T-helper 17 cell (primary cell): ENCODE results near the gene BBX. TPM values are rescaled to one million over a fixed set of nuclear protein-coding genes. Genes with fewer than 3 reads are reported as not detected.
"Not testable (repeated sequence)": the region's sequence is repeated elsewhere in the genome, so short reads cannot be mapped to it uniquely, and the experiment has no call there.

Experiments
- ATAC-seq: fragments of 150-1000 bp; cut with Tn5 transposase; 2 replicates; pipeline ENCODE4 v1.10.0; 2021; ENCODE audit warnings: mild to moderate bottlenecking, moderate library complexity
- DNase-seq, 3 donors: peaks; one replicate each; pipeline versions ENCODE4 v3.0.0 to v3.0.0-alpha.2; 2020 to 2021
- H3K9me3 ChIP-seq: one replicate; pipeline ENCODE4 v1.7.0; 2013; ENCODE audit warnings: low read length, mild to moderate bottlenecking; ENCODE audit not compliant: control insufficient read depth, poor library complexity, severe bottlenecking
- H3K27ac Mint-ChIP-seq: one replicate; pipeline ENCODE4 v1.8.0; 2022; ENCODE audit warnings: mild to moderate bottlenecking, moderate library complexity, mixed read lengths
- H3K27me3 Mint-ChIP-seq: one replicate; pipeline ENCODE4 v1.8.0; 2022; ENCODE audit warnings: mixed read lengths
- H3K36me3 Mint-ChIP-seq: one replicate; pipeline ENCODE4 v1.8.0; 2022; ENCODE audit warnings: low read depth, mixed read lengths
- H3K4me1 Mint-ChIP-seq: one replicate; pipeline ENCODE4 v1.8.0; 2022; ENCODE audit warnings: mild to moderate bottlenecking, mixed read lengths
- H3K4me3 Mint-ChIP-seq: one replicate; pipeline ENCODE4 v1.8.0; 2022; ENCODE audit warnings: mild to moderate bottlenecking, moderate library complexity, mixed read lengths
- total RNA-seq, 4 donors: library from RNA in 2 of 4; stranded (reverse) in 2 of 4; gene quantifications; one replicate each; pipeline ENCODE4 v1.2.3 and lab custom pipeline; 2022 to 2026

Gene BBX
- total RNA-seq, 2 donors from 2014 or later, result 76.3 to 86.5 TPM

DNA sequence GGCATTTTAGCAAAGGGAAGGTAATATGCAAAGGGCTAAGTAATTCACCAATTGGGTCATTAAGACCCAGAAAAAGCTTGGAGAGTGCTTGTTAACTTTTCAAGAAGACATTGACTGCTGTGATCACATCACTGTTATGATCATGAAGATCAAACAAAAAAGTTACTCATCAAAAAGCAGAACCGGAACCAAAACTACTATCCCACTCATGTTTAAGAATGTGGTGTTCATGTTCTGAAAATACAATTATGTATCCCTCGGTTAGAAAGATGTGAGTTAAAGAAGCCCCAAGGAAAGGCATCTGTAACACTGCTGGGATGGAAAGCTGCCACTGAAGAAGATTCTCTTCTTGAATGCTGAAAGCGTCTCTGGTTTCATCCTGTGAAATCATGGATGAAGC lies 32.6 kb downstream of the BBX start:
- Mint-ChIP-seq H3K27ac (no peak overlapping the region), H3K36me3 (no peaks in the 10 kb centered on the region), H3K27me3 (no peaks in the 10 kb centered on the region), H3K4me1 (peaks cover 42% of the 10 kb centered on the region), H3K4me3 (no peak overlapping the region)
- ATAC-seq, result no peak
- H3K9me3 ChIP-seq, result no peaks in the 10 kb centered on the region
- DNase-seq, result no peak

DNA sequence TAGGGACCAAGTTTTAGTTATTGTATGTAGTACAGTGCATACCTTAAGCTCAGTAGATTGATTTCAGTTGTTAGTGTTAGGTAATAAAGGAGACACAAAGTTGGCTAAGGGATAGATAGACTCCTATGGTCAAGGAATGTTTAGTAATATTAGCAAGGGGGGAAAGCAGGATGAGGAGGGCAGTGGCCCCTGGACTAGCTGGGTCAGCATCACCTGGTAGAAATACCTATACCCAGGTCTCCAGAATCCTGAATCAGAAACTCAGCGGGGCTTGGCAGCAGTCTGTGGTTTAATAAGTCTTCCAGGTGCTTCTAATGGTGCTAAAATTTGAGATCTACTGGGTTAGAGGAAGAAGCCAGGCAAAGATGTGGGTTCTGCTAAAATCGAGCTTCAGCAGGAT lies 35.0 kb downstream of the BBX start:
- Mint-ChIP-seq H3K4me1 (peaks cover 47% of the 10 kb centered on the region), H3K36me3 (no peaks in the 10 kb centered on the region), H3K27me3 (no peaks in the 10 kb centered on the region), H3K4me3 (no peak overlapping the region), H3K27ac (peak overlapping the region; percentile 39)
- ATAC-seq (no peak), DNase-seq (no peak)
- no peaks in the 10 kb centered on the region for H3K9me3 ChIP-seq

DNA sequence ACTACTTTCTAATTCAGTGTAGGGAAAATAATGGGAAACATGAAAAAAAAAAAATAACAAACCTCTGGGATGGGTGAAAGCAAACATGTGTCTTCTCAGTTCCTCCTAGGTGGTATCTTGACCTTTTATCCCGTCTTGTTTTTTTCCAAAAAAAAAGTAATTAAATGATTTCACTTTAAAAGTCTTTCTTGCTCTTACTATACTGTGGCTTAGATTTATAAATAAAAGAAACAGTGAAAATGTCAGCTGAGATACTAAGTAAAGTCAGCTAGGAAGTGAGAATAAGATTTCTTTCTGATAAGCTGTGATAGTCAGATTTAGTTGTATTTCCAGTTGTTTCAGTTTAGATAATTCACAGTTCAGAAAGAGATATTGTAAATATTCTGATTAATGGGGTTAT lies 37.4 kb downstream of the BBX start:
- ATAC-seq (no peak), DNase-seq (no peak)
- H3K27ac Mint-ChIP-seq, result no peak overlapping the region
- H3K9me3 ChIP-seq, result no peaks in the 10 kb centered on the region
- H3K27me3 Mint-ChIP-seq, result no peaks in the 10 kb centered on the region
- H3K4me1 Mint-ChIP-seq, result peaks cover 36% of the 10 kb centered on the region
- H3K36me3 Mint-ChIP-seq, result no peaks in the 10 kb centered on the region
- no peak overlapping the region for H3K4me3 Mint-ChIP-seq

DNA sequence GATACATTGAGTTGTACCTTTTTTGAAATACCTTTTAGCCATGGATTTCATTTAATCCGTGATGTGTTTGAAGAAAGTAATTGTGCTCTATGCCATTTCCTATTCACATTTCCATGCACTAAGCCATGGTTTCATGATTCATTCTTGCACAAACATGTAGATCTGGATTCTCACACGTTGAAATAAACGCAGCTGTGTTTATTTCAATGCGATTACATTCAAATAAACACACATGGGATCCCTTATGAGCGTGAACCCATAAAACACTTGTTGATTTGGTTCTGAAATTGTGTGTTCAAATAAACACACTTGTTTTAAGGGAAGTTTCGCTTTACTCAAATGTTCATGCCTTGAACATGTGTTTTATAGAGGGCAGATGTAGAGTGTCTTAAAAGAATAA lies 39.2 kb downstream of the BBX start:
- ATAC-seq (no peak), DNase-seq (no peak)
- Mint-ChIP-seq H3K4me3 (no peak overlapping the region), H3K4me1 (peaks cover 36% of the 10 kb centered on the region), H3K36me3 (no peaks in the 10 kb centered on the region), H3K27ac (no peak overlapping the region), H3K27me3 (no peaks in the 10 kb centered on the region)
- no peaks in the 10 kb centered on the region for H3K9me3 ChIP-seq

DNA sequence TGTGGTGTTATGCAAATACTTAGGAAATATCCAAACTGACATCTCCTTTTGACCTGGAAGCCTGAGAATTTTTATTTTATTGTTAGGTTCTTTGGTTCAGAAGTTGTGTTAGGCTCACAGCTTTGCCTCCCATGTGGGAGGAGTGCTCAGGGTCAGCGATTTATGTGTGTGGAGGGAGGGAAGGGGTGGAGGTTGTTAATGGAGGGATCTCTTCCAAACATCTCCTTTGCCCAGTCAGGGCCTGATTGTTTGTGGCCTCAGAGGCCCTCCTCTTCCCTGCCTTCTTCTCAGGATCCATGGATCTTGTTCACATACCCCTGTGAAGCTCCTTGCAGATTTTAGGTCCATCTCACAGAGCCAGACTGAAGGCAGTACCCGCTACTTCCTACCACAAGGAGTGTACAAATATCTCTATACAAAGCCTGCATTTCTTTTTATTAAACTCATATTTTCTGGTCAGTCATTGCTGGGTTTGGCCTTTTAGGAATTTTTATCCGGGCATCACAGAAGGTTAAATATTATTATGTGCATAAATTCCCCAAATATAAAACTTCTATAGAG lies 40.3 kb downstream of the BBX start:
- Mint-ChIP-seq H3K27me3 (no peaks in the 10 kb centered on the region), H3K36me3 (no peaks in the 10 kb centered on the region), H3K4me1 (peaks cover 31% of the 10 kb centered on the region), H3K4me3 (no peak overlapping the region), H3K27ac (no peak overlapping the region)
- DNase-seq (no peak), ATAC-seq (no peak)
- no peaks in the 10 kb centered on the region for H3K9me3 ChIP-seq

DNA sequence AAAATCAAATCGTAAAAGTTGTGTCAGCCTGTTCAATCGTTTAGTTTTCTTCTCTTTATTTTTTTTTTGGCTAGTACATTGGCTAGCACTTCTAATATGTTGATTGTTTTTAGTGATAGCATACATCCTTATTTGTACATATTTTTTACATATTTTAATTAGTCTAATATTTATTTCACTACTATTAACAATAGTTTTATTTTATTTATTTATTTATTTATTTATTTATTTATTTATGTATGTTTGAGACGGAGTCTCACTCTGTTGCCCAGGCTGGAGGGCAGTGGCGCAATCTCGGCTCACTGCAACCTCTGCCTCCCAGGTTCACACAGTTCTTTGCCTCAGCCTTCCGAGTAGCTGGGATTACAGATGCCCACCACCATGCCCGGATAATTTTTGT lies 42.5 kb downstream of the BBX start:
- peaks cover 25% of the 10 kb centered on the region for H3K4me1 Mint-ChIP-seq
- not testable (repeated sequence) for H3K27ac Mint-ChIP-seq, H3K27me3 Mint-ChIP-seq, H3K9me3 ChIP-seq, ATAC-seq, H3K36me3 Mint-ChIP-seq, H3K4me3 Mint-ChIP-seq, DNase-seq

DNA sequence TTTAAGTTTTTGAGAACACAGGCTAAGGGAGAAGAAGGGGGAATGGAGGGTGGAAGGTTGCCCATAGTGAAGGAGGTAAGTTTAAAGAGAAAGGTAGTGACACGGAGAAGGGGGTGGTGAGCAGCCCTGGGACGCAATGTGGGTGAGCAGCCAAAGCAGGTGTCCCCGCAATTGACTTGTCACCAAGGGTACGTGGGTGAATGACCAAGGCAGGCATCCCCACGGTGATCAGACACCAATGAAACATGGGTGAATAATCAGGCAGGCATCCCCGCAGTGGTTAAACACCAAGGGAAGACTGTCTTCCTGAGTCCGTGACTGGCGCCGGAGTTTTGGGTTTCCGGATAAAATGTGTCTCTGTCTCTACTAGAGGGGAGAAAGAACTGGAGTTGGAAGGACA lies 48.3 kb downstream of the BBX start:
- H3K27me3 Mint-ChIP-seq, H3K4me3 Mint-ChIP-seq, ATAC-seq, H3K36me3 Mint-ChIP-seq, DNase-seq, H3K9me3 ChIP-seq: not testable (repeated sequence)
- Mint-ChIP-seq H3K27ac (peak overlapping the region; percentile 88), H3K4me1 (peaks cover 32% of the 10 kb centered on the region)

DNA sequence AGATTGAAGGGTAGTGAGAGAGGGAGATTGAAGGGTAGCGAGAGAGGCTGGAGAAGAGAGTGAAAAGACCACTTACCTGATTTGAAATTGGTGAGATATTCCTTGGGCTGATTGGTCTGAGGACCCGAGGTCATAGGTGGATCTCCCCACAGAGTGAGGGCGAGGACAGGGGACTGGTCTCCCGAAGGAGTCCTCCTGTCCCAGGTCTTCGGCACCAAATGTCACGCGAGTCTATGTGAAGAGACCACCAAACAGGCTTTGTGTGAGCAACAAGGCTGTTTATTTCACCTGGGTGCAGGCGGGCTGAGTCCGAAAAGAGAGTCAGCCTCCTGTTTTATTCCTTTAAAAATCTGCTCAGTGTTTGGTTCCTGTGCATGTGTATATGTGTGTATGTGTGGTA lies 48.7 kb downstream of the BBX start:
- not testable (repeated sequence) for H3K9me3 ChIP-seq, H3K4me3 Mint-ChIP-seq, H3K36me3 Mint-ChIP-seq, ATAC-seq, H3K27ac Mint-ChIP-seq, DNase-seq, H3K27me3 Mint-ChIP-seq
- peaks cover 30% of the 10 kb centered on the region for H3K4me1 Mint-ChIP-seq

DNA sequence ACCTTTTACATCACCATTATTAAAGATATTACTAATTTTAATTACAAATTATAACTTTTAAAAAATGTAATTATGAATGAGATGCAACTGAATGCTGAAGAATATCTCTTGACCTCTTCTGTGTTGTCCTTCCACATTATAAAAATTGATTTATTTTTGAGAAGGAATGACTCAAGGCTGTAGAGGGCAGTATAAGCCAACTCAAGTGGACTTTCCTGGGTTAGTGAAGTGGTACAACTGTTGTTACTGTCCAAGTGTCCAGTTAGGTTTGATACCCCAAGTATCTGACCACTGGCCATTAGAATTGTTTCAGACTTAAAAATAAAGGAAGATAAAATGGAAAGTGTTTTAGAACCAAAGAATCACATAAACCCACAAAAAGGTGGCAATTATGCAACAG lies 51.9 kb downstream of the BBX start:
- ATAC-seq (no peak), DNase-seq (no peak)
- Mint-ChIP-seq H3K4me1 (peaks cover 31% of the 10 kb centered on the region), H3K27me3 (no peaks in the 10 kb centered on the region), H3K27ac (no peak overlapping the region), H3K36me3 (no peaks in the 10 kb centered on the region), H3K4me3 (no peak overlapping the region)
- no peaks in the 10 kb centered on the region for H3K9me3 ChIP-seq

DNA sequence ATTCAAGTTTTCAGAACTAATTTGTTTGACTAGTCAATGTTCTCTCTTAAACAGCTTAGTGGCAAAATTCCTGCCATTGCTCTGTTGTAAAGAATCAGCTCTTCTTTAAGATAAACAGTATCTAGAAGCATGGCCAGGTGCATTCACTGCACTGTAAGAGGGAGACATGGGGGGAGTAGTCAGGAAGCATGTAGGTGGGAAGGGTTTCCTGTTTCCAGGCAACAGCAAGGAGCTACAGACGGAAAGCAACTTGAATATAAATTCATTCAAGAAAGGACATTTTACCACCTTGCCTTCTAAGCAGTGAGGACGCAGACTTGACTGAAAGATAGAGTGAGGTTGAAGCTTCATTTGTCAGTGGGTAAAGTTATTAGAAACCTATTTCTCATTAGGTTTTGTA lies 55.3 kb downstream of the BBX start:
- Mint-ChIP-seq H3K4me3 (no peak overlapping the region), H3K36me3 (no peaks in the 10 kb centered on the region), H3K27me3 (no peaks in the 10 kb centered on the region), H3K4me1 (peaks cover 16% of the 10 kb centered on the region), H3K27ac (peak overlapping the region; percentile 75)
- no peak for ATAC-seq
- no peaks in the 10 kb centered on the region for H3K9me3 ChIP-seq
- DNase-seq, result no peak

DNA sequence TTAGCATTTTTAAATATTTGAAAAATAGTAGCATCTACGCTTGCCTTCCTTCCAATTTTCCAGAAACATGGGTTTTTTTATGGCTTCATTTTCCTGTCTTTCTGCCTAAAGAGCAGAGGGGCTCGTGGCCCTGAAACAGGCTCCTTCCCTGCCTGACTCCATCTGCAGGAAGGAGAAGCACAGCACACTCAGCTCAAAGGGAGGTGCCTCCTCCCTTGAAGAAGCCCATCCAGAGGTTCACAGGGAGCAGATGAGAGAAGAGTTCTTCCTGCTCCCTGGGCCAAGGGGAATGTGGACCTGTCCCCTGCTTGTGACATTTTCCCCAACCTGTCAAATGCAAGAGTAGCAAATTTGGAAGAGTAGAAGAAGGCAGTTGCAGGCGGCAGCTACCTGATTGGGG lies 55.8 kb downstream of the BBX start:
- Mint-ChIP-seq H3K4me3 (no peak overlapping the region), H3K27me3 (no peaks in the 10 kb centered on the region), H3K4me1 (peaks cover 16% of the 10 kb centered on the region), H3K27ac (peak overlapping the region; percentile 75), H3K36me3 (no peaks in the 10 kb centered on the region)
- no peak for DNase-seq
- no peak for ATAC-seq
- no peaks in the 10 kb centered on the region for H3K9me3 ChIP-seq

DNA sequence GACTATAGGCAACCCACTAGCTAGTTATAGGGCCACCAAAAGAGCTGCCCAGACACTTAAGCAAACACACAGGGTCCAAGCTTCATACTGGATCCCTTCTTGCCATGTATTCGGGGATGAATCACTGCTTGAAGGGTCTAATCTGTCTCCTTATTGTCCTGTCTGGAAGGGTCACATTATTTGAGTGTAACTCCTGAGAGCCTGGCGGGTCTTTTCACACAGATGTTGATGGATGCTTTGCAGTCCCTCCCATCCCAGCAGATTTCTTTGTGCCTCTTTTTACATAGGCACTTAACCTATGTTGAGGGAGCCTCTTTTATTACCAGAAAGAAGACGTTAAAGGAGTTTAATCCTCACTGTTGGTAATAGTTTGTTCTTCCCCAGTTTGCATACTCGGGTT lies 56.6 kb downstream of the BBX start:
- Mint-ChIP-seq H3K36me3 (no peaks in the 10 kb centered on the region), H3K27ac (no peak overlapping the region), H3K27me3 (no peaks in the 10 kb centered on the region), H3K4me3 (no peak overlapping the region), H3K4me1 (peaks cover 16% of the 10 kb centered on the region)
- DNase-seq, result no peak
- no peak for ATAC-seq
- no peaks in the 10 kb centered on the region for H3K9me3 ChIP-seq

DNA sequence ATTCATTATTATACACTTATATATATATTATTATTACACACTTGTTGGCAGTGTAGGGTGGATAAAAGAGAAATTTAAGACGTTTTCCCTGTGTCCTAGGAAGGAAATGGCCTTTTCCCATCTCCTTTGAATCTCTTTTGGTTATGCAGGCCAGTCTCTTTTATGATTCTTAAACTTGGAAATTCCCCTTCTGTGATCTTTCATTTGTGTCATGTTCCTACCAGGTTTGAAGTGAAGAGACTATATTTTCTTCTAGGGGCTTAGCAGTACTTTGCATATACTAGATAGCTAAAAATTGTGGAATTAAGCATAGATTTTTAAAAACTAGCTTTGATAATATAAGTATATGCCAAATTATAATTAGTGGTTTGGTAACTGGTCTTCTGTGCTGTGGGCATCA lies 58.5 kb downstream of the BBX start:
- H3K36me3 Mint-ChIP-seq, result peaks cover 3% of the 10 kb centered on the region
- no peak for ATAC-seq
- H3K4me3 Mint-ChIP-seq, result no peak overlapping the region
- no peaks in the 10 kb centered on the region for H3K27me3 Mint-ChIP-seq
- no peaks in the 10 kb centered on the region for H3K9me3 ChIP-seq
- DNase-seq, result no peak
- peaks cover 16% of the 10 kb centered on the region for H3K4me1 Mint-ChIP-seq
- no peak overlapping the region for H3K27ac Mint-ChIP-seq

DNA sequence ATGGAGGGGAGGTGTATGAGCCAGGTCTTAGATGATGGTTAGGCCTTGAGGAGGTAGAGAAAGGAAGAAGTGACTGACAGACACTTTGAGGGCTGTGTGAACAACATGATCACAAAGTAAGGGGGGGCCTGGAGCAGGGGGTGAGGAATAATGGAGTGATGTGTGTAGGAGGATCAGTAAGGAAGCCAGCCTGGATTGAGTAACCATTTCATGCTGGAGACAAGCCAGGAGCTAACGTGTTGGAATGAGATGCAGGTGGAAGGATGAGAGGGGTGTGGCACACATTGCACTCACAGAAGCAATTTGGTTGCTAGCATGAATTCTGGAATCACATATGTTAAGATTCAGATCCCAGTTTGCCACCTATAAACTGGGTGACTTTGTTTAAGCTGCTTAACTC lies 65.5 kb downstream of the BBX start:
- H3K27me3 Mint-ChIP-seq, result no peaks in the 10 kb centered on the region
- peaks cover 22% of the 10 kb centered on the region for H3K4me1 Mint-ChIP-seq
- H3K36me3 Mint-ChIP-seq, result peaks cover 5% of the 10 kb centered on the region
- no peak overlapping the region for H3K4me3 Mint-ChIP-seq
- peak overlapping the region; percentile 44 for H3K27ac Mint-ChIP-seq
- no peaks in the 10 kb centered on the region for H3K9me3 ChIP-seq
- DNase-seq, result no peak
- ATAC-seq, result no peak
